NCI-H146 treated with DMSO at 0.1 percent for 48 hours (cell line): ENCODE measurements around the gene XRCC4.
"Not testable (repeated sequence)": the region's sequence is repeated elsewhere in the genome, so short reads cannot be mapped to it uniquely, and the experiment has no call there.

ENCODE experiments used
- DNase-seq: peaks from one replicate; lab custom pipeline; 2025; ENCODE audit not compliant: unreplicated experiment; lab: John Stamatoyannopoulos, UW

Gene XRCC4

DNA sequence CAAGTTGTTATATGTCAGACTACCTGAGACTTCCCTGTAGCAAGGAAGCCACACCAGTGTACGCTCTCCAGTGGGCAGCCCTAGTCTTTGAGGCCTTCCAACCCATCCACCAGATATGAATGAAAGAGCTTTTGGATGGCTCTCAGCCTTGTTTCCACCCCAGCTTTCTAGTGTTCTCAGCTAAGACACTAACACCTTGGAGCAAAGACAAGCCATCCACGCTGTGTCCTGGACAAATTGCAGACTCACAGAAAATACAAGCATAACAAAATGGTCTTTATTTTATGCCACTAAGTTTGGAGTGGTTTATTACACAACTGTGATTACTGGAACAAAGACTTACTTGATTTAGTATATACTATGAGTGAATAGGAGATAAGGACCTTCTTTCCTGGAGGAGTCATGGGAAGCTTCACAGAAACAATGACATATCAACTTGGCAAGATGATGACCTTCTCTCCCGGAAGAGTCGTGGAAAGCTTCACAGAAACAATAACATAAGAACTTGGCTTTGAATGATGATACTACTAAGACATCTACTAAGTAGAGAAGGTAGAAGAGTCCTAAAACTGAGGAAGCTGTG is 260.2 kb downstream of the XRCC4 start:
- DNase-seq = no peak

GRCh38 chr5:83340511-83340918 is 263.2 kb downstream of the XRCC4 start:
- DNase-seq = no peak

- no peak for DNase-seq
Measured at GRCh38 chr5:83341815-83342334, 264.5 kb downstream of the XRCC4 start.

DNA sequence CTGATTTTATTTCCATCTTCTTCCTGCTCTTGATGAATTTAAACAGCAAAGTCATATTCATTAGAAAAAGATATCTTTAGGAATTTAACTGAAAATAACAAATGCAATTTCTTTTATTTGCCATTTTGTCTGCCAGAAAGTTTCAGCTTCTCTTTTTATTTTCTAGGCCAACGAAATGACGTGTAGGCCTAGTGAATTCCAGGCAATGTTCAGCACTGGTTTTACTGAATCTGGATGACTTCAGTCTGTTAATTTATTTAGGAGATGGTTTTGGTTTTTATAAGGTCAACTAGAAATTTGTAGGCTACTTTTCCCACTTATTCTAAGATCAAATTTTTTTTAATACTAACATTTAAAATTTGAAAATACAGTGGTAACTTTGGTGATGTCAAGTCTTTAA is 265.1 kb downstream of the XRCC4 start:
- no peak for DNase-seq

GRCh38 chr5:83343299-83343698 is 266.0 kb downstream of the XRCC4 start:
- no peak for DNase-seq

DNA sequence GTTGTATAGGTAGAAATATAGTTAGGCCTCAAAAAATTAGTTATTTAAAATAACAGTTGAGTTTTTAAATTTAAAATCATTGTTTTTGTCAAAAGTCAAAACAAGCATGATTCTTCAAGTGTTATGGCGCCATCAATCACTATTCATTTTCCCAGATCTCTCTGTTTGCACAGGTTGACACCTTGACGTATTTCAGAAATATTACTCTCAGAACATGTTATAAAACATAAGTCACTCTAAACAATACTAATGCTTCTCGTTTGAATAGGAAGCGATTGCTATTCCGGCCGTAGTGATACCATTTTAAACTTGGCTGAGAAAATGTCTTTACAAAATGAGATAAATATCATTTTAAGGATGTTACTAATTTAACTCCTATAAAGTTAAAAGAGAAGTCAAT is 268.1 kb downstream of the XRCC4 start:
- DNase-seq = no peak

DNA sequence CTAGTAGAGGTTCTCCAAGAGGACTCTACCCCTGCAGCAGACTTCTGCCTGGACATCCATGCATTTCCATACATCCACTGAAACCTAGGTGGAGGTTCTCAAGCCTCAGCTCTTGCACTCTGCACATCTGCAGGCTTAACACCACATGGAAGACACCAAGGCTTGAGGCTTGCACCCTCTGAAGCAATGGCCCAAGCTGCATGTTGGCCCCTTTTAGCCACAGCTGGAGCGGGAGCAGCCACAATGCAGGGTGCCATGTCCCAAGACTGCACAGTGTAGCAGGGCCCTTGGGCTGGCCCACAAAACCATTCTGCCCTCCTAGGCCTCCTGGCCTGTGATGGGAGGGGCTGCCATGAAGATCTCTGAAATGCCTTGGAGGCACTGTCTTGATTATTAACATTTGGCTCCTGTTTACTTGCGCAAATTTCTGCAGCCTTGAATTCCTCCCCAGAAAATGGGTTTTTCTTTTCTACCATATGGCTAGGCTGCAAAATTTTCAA is 271.0 kb downstream of the XRCC4 start:
- DNase-seq = no peak

DNA sequence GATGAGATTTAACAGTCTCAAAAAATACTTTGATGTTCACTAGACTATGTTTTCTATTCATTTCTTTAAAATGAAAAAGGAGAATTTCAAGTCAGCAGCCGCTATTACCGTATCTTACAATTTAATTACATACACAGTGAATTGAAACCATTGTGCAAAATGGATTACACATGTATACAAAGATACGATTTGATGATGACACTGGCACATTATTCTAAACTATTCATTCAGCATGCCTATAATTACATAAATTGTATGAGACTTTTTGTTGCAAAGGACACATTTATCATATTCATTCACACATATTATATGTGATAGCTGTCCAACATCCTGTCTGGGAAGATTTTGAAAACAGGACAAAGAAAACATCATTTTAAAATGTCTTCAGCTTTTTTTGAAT is 275.9 kb downstream of the XRCC4 start:
- DNase-seq = no peak

DNA sequence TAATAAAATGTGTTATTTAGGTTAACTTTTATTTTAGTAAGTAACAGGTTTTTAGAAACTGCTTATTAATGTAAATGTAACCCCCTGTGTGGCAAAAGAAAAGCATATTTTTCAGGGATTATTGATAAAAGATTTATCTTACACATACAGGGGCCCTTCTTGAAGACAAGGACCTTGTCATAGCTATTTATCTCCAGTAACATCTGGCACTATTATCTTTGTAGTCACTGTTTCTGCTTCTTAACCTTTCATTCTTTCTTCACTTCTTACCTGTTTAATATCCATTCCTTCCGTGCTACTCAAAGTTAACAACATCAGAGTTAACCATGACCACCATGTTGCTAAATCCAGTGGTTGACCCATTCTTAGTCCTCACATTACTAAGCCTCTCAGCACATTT is 276.4 kb downstream of the XRCC4 start:
- DNase-seq = no peak

DNA sequence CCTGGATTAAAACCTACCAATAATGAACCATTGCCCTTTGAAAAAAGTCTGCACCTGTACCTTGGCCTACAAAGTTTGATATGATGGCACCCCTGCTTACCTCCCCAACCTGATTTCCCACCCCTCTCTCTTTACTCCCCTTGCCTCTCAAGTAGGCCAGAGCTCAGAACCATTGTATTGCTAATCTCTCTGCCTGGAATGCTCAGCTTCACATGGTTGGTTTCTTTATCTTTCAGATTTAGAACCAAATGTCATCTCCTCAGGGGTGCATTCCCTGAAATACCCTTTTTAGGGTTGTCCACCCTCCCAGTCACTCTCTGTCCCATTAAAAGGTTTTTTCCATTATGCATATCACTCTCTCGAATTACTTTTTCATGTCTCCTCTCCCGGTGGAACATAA is 277.6 kb downstream of the XRCC4 start:
- DNase-seq = no peak

- DNase-seq = not testable (repeated sequence)
Measured at GRCh38 chr5:83355482-83356014, 278.2 kb downstream of the XRCC4 start.

DNA sequence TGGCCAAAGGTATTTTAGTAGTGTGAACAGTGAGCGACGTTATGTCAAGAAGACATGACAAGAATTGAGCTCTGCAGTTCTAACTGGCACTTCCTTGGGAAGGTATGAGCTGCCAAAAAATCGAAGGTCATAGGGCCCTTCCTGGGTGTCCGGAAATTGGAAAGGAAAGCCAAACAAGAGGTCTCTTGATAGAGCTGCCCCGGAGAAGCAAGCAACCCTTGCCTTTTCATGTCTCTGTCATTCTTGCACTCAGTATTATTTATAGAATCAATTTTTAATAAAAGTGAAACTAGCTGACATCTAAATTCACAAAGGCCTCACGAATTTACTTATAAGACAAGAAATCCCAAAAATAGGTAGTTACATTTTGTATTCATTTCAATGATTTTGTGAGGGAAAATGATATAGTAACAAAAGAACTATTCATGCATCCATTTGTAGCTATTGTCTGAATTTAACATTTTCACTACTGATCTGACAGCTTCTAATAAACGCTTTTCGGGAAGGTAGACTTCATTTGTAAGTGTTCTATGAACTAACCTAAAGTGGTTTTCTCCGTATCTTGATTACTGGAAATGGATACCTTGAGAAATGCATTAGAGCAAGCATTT is 280.4 kb downstream of the XRCC4 start:
- DNase-seq = no peak

- no peak for DNase-seq
Measured at GRCh38 chr5:83360573-83360972, 283.2 kb downstream of the XRCC4 start.

DNA sequence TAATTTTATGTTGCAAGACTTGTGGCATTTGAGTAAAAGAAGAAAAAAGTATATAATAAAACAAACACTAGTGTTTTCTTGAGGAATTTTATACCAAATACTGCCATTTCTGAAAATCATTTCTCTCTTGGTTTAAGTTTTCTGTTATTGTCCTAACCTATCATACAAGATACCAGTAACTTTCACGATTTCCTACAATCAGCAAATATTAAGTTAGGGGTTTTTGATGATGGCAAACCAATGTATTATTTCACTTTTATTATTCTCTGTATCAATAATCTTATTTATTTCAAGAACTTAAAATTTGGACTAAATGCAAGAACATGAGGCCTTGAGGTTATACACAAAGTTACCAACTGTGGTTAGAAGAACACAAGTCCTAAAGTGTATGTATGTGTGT is 285.2 kb downstream of the XRCC4 start:
- no peak for DNase-seq

DNA sequence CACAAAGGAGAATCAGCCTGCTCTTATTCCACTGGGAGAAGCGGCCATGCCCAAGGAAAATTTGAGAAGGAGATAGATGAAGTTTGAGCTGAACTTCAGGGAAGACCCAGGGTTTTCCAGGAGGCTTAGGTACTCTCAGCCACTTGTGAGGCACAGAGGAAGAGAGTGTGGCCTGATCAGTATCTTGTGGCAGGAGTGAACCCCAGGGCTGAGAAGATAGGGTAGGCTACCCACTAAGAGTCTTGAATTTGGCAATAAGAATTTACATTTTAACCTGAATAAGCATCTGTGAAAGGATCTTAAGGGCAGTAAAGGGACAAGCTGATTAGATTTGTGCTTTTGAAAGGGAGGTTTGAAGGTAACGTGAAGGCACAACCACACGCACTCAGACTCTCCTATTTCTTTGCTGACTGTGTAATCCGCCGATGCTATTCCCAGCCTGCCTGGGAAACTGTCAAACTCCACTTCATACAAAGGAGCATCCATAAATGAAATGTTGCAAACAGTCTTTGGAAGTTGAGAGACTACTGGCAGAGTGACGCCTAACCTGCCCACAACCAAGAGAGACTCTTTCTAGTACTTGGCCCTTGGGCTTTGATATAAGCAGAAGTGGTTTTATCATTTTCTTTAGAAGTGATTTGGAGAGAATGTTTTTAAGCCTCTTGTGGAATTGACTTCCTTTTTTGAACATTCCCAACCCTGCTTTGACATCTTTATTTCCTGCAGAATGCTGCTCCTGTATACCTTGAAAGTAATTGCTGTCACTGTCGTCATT is 286.0 kb downstream of the XRCC4 start:
- no peak for DNase-seq

- no peak for DNase-seq
Measured at GRCh38 chr5:83363886-83364275, 286.5 kb downstream of the XRCC4 start.

- no peak for DNase-seq
Measured at GRCh38 chr5:83364312-83365299, 287.3 kb downstream of the XRCC4 start.

GRCh38 chr5:83368319-83368718 is 291.0 kb downstream of the XRCC4 start:
- no peak for DNase-seq

- DNase-seq = no peak
Measured at GRCh38 chr5:83368835-83369234, 291.5 kb downstream of the XRCC4 start.

DNA sequence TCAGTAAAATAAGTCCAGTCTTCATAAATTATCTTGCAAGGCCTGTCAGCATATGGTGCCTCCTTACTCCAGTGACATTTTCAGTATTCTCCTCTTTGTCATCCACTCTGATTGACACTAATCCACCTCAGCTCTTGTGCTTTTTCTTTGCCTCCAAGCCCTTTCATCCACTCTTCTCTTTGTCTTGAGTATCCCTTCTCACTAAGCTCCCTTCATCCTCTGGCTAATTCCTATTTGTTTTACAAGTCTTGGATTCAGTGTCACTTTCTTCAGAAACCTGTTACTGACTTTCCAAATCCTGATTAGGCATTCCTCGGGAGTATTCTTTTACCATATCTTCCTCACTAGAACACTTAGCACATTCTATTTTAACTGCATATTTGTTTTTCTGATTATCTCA is 293.6 kb downstream of the XRCC4 start:
- DNase-seq = no peak

GRCh38 chr5:83371726-83372125 is 294.4 kb downstream of the XRCC4 start:
- no peak for DNase-seq
